ENCODE results near the gene ATP2B2.

The ATP2B2 gene

DNA sequence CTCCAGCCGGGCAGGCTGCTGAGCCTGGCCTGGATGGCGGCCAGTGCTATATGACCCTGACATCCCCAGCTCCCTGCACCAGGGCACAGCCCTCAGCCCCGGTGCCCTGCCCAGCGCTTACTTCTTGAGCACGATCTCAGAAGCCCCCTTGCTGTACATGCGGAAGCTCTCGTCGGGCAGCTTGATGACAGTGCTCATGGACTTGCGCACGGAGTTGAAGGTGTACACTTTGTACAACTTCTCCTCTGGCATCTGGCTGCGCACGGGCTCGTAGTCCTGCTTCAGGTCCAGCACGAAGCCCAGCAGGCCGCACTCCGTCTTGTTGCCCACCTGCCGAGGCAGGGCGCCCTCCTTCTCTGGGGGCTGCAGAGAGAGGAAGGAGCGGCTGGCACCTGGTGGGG, 145.6 kb downstream of the ATP2B2 start:
- H3K27ac ChIP-seq (ENCODE audit: low read length) = no peak overlapping the region
- no peaks in the 10 kb centered on the region for H3K79me2 ChIP-seq (ENCODE audit: insufficient read depth, low read length)
- DNase-seq (no peak), ATAC-seq (ENCODE audit: insufficient read depth, low read depth) (no peak)
- H3K36me3 ChIP-seq (ENCODE audit: insufficient read depth, low read length) = no peaks in the 10 kb centered on the region
- no peak overlapping the region for H3K4me3 ChIP-seq (ENCODE audit: low read depth in 1 of 2, low read length in 2 of 2)
- no peaks in the 10 kb centered on the region for H3K27me3 ChIP-seq (ENCODE audit: insufficient read depth, low read length, poor library complexity)
- H3K4me1 ChIP-seq (ENCODE audit: insufficient read depth, low read length) = no peaks in the 10 kb centered on the region
- H4K20me1 ChIP-seq (ENCODE audit: insufficient read depth, low read length) = no peaks in the 10 kb centered on the region; the same call in 1 of the 2 replicates
- H2AFZ ChIP-seq (ENCODE audit: low read depth, low read length) = no peak overlapping the region
- no peak overlapping the region for H3K4me2 ChIP-seq (ENCODE audit: insufficient read depth, low read length)
- no peak overlapping the region for H3K9ac ChIP-seq (ENCODE audit: low read depth, low read length)
- TF ChIP-seq, protein P1, sequence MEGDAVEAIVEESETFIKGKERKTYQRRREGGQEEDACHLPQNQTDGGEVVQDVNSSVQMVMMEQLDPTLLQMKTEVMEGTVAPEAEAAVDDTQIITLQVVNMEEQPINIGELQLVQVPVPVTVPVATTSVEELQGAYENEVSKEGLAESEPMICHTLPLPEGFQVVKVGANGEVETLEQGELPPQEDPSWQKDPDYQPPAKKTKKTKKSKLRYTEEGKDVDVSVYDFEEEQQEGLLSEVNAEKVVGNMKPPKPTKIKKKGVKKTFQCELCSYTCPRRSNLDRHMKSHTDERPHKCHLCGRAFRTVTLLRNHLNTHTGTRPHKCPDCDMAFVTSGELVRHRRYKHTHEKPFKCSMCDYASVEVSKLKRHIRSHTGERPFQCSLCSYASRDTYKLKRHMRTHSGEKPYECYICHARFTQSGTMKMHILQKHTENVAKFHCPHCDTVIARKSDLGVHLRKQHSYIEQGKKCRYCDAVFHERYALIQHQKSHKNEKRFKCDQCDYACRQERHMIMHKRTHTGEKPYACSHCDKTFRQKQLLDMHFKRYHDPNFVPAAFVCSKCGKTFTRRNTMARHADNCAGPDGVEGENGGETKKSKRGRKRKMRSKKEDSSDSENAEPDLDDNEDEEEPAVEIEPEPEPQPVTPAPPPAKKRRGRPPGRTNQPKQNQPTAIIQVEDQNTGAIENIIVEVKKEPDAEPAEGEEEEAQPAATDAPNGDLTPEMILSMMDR (IDR thresholded peaks at IDR 0.05; ENCODE audit: borderline replicate concordance, extremely low read depth, low read length, poor library complexity, severe bottlenecking) = no peak
- no peak for TF ChIP-seq EZH2 (IDR thresholded peaks at IDR 0.05; ENCODE audit: borderline replicate concordance, low read depth, low read length, severe bottlenecking)
- no peaks in the 10 kb centered on the region for H3K9me3 ChIP-seq (ENCODE audit: insufficient read depth, low read length, severe bottlenecking)

DNA sequence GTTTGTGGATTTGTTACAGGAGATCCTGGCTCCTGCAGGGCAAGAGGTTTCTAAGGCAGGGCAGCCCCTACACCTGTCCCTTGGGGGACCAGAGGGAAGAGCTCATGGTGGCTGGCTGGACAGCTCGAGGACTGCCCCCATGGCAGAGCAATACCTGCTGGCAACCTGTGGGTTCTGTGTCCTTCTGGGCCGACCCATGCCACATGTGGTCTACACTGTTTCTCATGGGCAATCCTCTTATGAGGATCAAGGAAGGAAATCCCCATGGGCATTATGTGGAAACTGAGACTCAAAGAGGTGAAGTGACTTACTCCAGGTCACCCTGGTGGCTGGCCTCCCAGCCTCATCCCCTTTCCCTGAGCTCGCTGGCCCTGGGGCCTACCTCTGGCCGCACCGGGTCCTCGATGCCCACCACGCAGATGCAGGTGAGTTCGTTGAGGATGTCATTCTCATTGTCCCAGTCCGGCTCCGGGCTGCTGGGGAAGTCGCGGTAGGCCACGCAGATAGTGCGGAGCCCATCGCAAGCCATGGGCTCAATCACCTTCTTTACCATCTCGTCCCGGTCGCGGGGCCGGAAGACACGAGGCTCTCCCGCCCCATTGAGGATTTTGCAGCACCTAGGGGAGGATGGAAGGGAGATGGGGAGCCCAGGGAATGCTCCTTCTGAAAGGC, 146.9 kb downstream of the ATP2B2 start:
- Histone ChIP-seq H3K27ac (ENCODE audit: low read length) (no peak overlapping the region), H3K27me3 (ENCODE audit: insufficient read depth, low read length, poor library complexity) (peaks cover 9% of the 10 kb centered on the region), H3K36me3 (ENCODE audit: insufficient read depth, low read length) (no peaks in the 10 kb centered on the region), H3K9ac (ENCODE audit: low read depth, low read length) (no peak overlapping the region), H3K79me2 (ENCODE audit: insufficient read depth, low read length) (no peaks in the 10 kb centered on the region), H2AFZ (ENCODE audit: low read depth, low read length) (no peak overlapping the region), H3K4me3 (ENCODE audit: low read depth in 1 of 2, low read length in 2 of 2) (no peak overlapping the region), H3K4me2 (ENCODE audit: insufficient read depth, low read length) (no peak overlapping the region), H3K4me1 (ENCODE audit: insufficient read depth, low read length) (no peaks in the 10 kb centered on the region), H3K9me3 (ENCODE audit: insufficient read depth, low read length, severe bottlenecking) (no peaks in the 10 kb centered on the region), H4K20me1 (ENCODE audit: insufficient read depth, low read length) (peaks cover 5% of the 10 kb centered on the region; the same call in 1 of the 2 replicates)
- TF ChIP-seq, protein P1 (IDR thresholded peaks at IDR 0.05; ENCODE audit: borderline replicate concordance, extremely low read depth, low read length, poor library complexity, severe bottlenecking) = no peak
- TF ChIP-seq EZH2 (IDR thresholded peaks at IDR 0.05; ENCODE audit: borderline replicate concordance, low read depth, low read length, severe bottlenecking) = no peak
- no peak for ATAC-seq (ENCODE audit: insufficient read depth, low read depth)
- no peak for DNase-seq

DNA sequence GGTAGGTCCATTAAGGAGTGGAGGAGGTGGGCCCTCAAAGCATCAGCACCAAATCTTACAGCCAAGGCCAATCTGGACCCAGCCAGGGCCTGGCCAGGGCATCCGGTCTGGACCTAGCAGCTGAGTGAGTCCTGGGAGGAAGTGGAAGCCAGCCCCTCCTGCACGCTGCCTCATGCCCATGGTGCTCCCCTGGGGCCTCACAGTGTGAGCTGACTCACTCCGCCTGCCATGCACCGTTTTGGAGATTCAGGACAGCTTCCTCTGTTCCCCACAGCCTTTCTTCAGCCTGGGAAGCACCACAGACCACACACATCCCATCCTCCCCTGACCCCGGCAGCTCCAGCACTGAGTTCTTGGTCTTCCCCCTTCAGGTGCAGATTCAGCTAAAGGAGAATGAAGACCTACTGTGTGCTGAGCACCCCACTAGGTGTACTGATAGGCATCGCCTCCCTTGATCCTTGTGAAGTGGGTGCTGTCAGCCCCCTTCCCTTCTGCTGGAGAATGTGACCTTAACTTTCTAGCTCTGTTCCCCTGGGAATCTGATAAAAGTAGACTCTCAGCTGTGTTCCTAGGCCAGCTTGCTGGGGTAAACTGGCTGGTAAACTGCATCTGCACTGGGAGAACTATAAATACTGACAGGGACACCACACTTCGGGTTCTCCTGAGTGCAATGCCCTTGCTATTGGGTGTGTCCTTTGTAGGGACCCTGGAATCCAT, 147.6 kb downstream of the ATP2B2 start:
- H3K9ac ChIP-seq (ENCODE audit: low read depth, low read length) = no peak overlapping the region
- H3K27ac ChIP-seq (ENCODE audit: low read length) = no peak overlapping the region
- DNase-seq = no peak
- no peak overlapping the region for H3K4me2 ChIP-seq (ENCODE audit: insufficient read depth, low read length)
- H3K4me3 ChIP-seq (ENCODE audit: low read depth in 1 of 2, low read length in 2 of 2) = no peak overlapping the region
- no peak overlapping the region for H2AFZ ChIP-seq (ENCODE audit: low read depth, low read length)
- TF ChIP-seq, protein P1 (IDR thresholded peaks at IDR 0.05; ENCODE audit: borderline replicate concordance, extremely low read depth, low read length, poor library complexity, severe bottlenecking) = no peak
- TF ChIP-seq EZH2 (IDR thresholded peaks at IDR 0.05; ENCODE audit: borderline replicate concordance, low read depth, low read length, severe bottlenecking) = no peak
- no peaks in the 10 kb centered on the region for H3K4me1 ChIP-seq (ENCODE audit: insufficient read depth, low read length)
- H3K9me3 ChIP-seq (ENCODE audit: insufficient read depth, low read length, severe bottlenecking) = no peaks in the 10 kb centered on the region
- H4K20me1 ChIP-seq (ENCODE audit: insufficient read depth, low read length) = peaks cover 5% of the 10 kb centered on the region; the same call in 1 of the 2 replicates
- ATAC-seq (ENCODE audit: insufficient read depth, low read depth) = no peak
- peaks cover 15% of the 10 kb centered on the region for H3K27me3 ChIP-seq (ENCODE audit: insufficient read depth, low read length, poor library complexity)
- no peaks in the 10 kb centered on the region for H3K79me2 ChIP-seq (ENCODE audit: insufficient read depth, low read length)
- H3K36me3 ChIP-seq (ENCODE audit: insufficient read depth, low read length) = no peaks in the 10 kb centered on the region
